ENCODE data around the gene PLEKHA8. TPM values are rescaled to one million over a fixed set of nuclear protein-coding genes. Genes with fewer than 3 reads are reported as not detected.

Gene PLEKHA8
- total RNA-seq, 1 donor from 2014 or later, result 17.1 TPM

DNA sequence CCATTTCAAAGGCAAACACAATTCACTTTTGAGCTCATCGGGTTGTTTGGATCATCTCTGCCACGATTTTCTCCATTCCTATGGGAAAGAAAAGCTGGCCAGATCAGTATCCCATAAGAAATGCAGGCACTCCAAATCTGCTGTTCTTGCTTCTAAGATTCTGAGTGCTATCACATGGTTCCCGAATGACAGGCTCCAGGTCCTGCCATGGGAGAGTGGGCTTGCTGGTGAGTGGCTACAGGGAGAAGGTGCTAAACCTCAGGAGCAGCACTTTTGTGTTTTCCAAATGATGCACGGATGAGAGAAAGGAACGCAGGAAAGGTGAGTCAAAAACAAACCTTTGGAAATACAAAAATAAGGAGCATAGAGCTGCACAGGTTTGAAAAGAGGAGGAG, 138.6 kb downstream of the PLEKHA8 start:
- Histone ChIP-seq H3K36me3 (ENCODE audit: control insufficient read depth, insufficient read depth, low read length) (no peaks in the 10 kb centered on the region), H3K27me3 (ENCODE audit: control insufficient read depth, insufficient read depth, low read length) (no peaks in the 10 kb centered on the region), H3K4me3 (ENCODE audit: low read depth, low read length) (no peak overlapping the region)
- FAIRE-seq (no peak), DNase-seq (ENCODE audit: low read depth) (peak; percentile 41)
- TF ChIP-seq, protein P1, sequence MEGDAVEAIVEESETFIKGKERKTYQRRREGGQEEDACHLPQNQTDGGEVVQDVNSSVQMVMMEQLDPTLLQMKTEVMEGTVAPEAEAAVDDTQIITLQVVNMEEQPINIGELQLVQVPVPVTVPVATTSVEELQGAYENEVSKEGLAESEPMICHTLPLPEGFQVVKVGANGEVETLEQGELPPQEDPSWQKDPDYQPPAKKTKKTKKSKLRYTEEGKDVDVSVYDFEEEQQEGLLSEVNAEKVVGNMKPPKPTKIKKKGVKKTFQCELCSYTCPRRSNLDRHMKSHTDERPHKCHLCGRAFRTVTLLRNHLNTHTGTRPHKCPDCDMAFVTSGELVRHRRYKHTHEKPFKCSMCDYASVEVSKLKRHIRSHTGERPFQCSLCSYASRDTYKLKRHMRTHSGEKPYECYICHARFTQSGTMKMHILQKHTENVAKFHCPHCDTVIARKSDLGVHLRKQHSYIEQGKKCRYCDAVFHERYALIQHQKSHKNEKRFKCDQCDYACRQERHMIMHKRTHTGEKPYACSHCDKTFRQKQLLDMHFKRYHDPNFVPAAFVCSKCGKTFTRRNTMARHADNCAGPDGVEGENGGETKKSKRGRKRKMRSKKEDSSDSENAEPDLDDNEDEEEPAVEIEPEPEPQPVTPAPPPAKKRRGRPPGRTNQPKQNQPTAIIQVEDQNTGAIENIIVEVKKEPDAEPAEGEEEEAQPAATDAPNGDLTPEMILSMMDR (IDR thresholded peaks at IDR 0.05; ENCODE audit: insufficient read depth, low read length, severe bottlenecking), result no peak

DNA sequence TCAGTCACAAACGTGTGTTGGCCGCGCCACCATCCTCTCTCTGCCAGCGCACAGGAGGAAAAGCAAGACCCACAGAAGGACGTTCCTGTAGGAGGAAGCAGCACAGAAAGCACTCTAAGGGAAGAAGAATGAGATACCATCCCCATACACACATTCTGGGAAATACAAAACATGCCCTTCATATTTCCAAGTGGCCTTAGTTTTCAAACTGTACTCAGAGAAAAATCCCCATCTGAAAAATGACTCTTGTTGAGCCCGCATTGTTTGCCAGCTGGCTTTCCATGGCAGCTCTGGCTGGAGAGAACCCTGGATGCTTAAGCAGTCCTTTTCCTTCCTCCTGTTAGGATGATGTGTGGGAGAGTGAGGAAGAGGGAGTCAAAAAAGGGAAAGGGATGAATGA, 139.7 kb downstream of the PLEKHA8 start:
- no peak for FAIRE-seq

DNA sequence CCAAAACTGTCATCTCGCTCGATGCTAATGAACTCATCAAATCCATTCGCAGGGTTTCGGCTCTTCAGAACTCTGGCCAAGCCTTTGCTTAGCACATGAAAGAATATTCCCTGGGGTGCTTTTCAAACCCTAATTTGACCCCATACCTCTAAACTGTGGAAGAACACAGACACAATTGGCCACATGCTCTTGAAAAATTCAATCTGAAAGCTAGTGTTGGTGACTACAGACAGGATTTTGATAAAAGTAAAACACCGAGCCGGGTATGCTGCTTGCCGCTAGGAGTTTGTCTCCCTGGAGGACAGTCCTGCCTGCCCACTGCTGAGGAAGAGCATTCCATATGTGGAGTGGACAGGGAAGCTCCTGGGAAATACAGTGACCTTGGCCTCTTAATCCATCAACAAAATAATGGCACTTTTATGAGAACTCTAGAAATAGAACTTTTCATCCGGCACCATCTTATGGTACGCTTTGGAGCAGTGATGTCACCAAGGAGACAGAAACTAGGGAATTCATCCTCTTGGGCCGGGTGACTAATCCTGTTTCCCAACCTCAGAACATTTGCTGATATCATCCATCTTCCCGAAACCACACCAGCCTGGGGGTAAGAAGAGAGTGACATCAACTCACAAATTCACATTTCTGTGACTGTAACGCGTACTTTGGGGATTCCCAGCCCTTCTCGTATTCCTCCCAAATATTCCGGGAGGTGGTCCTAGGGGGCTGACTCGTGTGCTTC, 140.8 kb downstream of the PLEKHA8 start:
- FAIRE-seq (peak; percentile 88), DNase-seq (ENCODE audit: low read depth) (peak; percentile 98)
- Histone ChIP-seq H3K36me3 (ENCODE audit: control insufficient read depth, insufficient read depth, low read length) (no peaks in the 10 kb centered on the region), H3K27me3 (ENCODE audit: control insufficient read depth, insufficient read depth, low read length) (no peaks in the 10 kb centered on the region), H3K4me3 (ENCODE audit: low read depth, low read length) (no peak overlapping the region)
- TF ChIP-seq, protein P1 (IDR thresholded peaks at IDR 0.05; ENCODE audit: insufficient read depth, low read length, severe bottlenecking), result no peak

More for the DNA sequence above, 139.7 kb downstream of the PLEKHA8 start:
- Histone ChIP-seq H3K27me3 (ENCODE audit: control insufficient read depth, insufficient read depth, low read length) (no peaks in the 10 kb centered on the region), H3K36me3 (ENCODE audit: control insufficient read depth, insufficient read depth, low read length) (no peaks in the 10 kb centered on the region), H3K4me3 (ENCODE audit: low read depth, low read length) (no peak overlapping the region)
- TF ChIP-seq, protein P1 (IDR thresholded peaks at IDR 0.05; ENCODE audit: insufficient read depth, low read length, severe bottlenecking), result no peak
- DNase-seq (ENCODE audit: low read depth), result no peak

DNA sequence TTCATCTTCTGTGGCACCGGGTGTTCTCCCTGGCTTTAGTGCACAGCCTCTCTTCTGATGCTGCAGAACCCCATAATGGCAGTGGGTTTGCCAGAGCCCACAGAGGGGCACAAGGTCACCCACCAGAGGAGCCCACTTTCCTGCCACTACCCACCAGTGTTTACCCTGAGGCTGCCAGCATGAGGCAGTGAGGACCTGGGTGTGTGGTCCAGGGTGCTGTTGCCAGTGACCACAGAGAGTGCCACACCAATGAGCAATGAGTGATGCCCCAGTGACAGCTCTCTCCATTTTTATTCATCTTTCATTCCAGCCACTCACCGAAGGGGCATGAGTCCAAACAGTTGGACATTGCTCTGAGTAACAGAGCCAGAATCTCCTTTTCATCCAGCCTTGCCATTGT, 141.4 kb downstream of the PLEKHA8 start:
- DNase-seq (ENCODE audit: low read depth) (peak; percentile 33), FAIRE-seq (no peak)
- Histone ChIP-seq H3K27me3 (ENCODE audit: control insufficient read depth, insufficient read depth, low read length) (no peaks in the 10 kb centered on the region), H3K4me3 (ENCODE audit: low read depth, low read length) (no peak overlapping the region), H3K36me3 (ENCODE audit: control insufficient read depth, insufficient read depth, low read length) (no peaks in the 10 kb centered on the region)
- TF ChIP-seq, protein P1 (IDR thresholded peaks at IDR 0.05; ENCODE audit: insufficient read depth, low read length, severe bottlenecking), result no peak

DNA sequence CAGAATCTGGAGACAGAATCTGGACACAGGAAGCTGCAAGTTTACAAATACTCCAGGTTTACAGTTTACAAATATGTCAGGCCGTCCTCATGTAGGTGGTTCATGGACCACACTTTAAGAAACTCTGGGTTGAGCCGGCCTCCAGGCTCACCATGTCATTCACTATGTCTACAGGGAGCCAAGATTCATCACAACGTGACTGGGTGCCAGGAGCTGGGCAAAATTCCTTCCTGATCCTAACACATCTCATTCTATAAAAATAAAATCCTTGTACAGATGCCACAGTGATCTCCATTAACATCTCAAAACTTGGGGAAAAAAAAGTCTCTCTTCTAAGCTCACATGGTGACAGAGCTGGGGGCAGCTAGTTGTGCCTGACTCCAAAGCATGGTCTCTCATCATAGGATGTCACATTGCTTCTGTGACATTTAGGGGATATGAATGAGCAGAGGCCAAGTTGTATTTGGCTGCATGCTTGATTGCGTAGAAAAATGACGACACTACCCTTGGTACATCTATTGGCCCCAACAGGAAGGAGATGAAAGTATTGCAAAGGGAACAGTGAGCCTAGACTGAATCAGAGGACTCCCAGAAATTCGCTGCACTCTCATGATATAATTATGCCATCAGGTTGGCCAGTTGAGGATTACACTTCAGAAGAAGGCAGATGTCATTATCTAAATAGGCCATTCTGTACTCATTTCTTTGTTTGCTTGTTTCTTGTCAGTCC, 142.4 kb downstream of the PLEKHA8 start:
- TF ChIP-seq, protein P1 (IDR thresholded peaks at IDR 0.05; ENCODE audit: insufficient read depth, low read length, severe bottlenecking), result no peak
- DNase-seq (ENCODE audit: low read depth) (peak; percentile 31), FAIRE-seq (no peak)
- Histone ChIP-seq H3K27me3 (ENCODE audit: control insufficient read depth, insufficient read depth, low read length) (no peaks in the 10 kb centered on the region), H3K4me3 (ENCODE audit: low read depth, low read length) (no peak overlapping the region), H3K36me3 (ENCODE audit: control insufficient read depth, insufficient read depth, low read length) (no peaks in the 10 kb centered on the region)

Measured in bronchial epithelial cell (primary cell).